Smooth muscle cell (in vitro differentiated cells): ENCODE measurements around the gene GAD1. TPM values are rescaled to one million over a fixed set of nuclear protein-coding genes. Genes with fewer than 3 reads are reported as not detected.
A peak's percentile ranks its signal among the peaks of the same experiment; 100 is the strongest.

Experiments
- DNase-seq: peaks from one replicate; lab custom pipeline; 2025; ENCODE audit not compliant: unreplicated experiment; lab: John Stamatoyannopoulos, UW
- H2AFZ ChIP-seq: fragments of 200-600 bp; sonication (generic); 2 replicates; pipeline ENCODE4 v1.6.0; 2016; ENCODE audit warnings: antibody characterized with exemption, low read depth, mild to moderate bottlenecking
- H3F3A ChIP-seq: fragments of 200-600 bp; sonication (generic); 2 replicates; pipeline ENCODE4 v1.6.0; 2017; ENCODE audit warnings: antibody characterized with exemption, low read depth
- H3K27ac ChIP-seq: fragments of 200-600 bp; sonication (generic); 2 replicates; pipeline ENCODE4 v1.5.1; 2016; ENCODE audit warnings: low read depth, mild to moderate bottlenecking
- H3K27me3 ChIP-seq: fragments of 200-600 bp; sonication (generic); 2 replicates; pipeline ENCODE4 v1.6.1; 2016; ENCODE audit warnings: low read depth, mild to moderate bottlenecking
- H3K36me3 ChIP-seq: fragments of 200-600 bp; sonication (generic); 2 replicates; pipeline ENCODE4 v1.5.1; 2016; ENCODE audit warnings: low read depth
- H3K4me1 ChIP-seq: fragments of 200-600 bp; sonication (generic); 2 replicates; pipeline ENCODE4 v1.5.1; 2016; ENCODE audit warnings: low read depth
- H3K4me2 ChIP-seq: fragments of 200-600 bp; sonication (generic); 2 replicates; pipeline ENCODE4 v1.6.0; 2016; ENCODE audit warnings: mild to moderate bottlenecking
- H3K4me3 ChIP-seq: fragments of 200-600 bp; sonication (generic); 2 replicates; pipeline ENCODE4 v1.5.1; 2016; ENCODE audit warnings: mild to moderate bottlenecking
- H3K79me2 ChIP-seq: fragments of 200-600 bp; sonication (generic); 2 replicates; pipeline ENCODE4 v1.6.0; 2016; ENCODE audit warnings: low read depth, mild to moderate bottlenecking
- H3K9ac ChIP-seq: fragments of 200-600 bp; sonication (generic); 2 replicates; pipeline ENCODE4 v1.6.0; 2016; ENCODE audit warnings: low read depth
- H3K9me3 ChIP-seq: fragments of 200-600 bp; sonication (generic); replicated peaks from 2 replicates; pipeline ENCODE4 v1.5.1; 2016; ENCODE audit warnings: low read depth
- H4K20me1 ChIP-seq: fragments of 200-600 bp; sonication (generic); 2 replicates; pipeline ENCODE4 v1.6.0; 2016; ENCODE audit warnings: low read depth
- WGBS: methylation state at CpG from one replicate; pipeline ENCODE4 v1.1.7; 2016; ENCODE audit warnings: low lambda C conversion rate; 5-methylcytosine and 5-hydroxymethylcytosine counted together
- polyA plus RNA-seq: library from polyadenylated mRNA; unstranded; fragments of >200 nt; fragmentation: Nextera tagmentation; extraction: Ambion mirVana; gene quantifications from 2 replicates; pipeline ENCODE4 v1.2.1, GENCODE V29; 2016
- total RNA-seq: library from RNA; depleted of rRNA; stranded (reverse); fragments of >200 nt; gene quantifications from 2 replicates; pipeline ENCODE4 v1.2.3, GENCODE V29; 2014
- TF ChIP-seq, protein P1 (sequence below): fragments of 200-600 bp; sonication (generic); IDR thresholded peaks from 2 replicates; pipeline ENCODE4 v1.5.1; 2017; ENCODE audit warnings: borderline replicate concordance, mild to moderate bottlenecking, antibody characterized with exemption; ENCODE audit not compliant: insufficient read depth, poor library complexity, severe bottlenecking

GAD1 gene
- total and polyA plus RNA-seq, 2 experiments from 2014 or later, result 0.11 to 1.0 TPM

DNA sequence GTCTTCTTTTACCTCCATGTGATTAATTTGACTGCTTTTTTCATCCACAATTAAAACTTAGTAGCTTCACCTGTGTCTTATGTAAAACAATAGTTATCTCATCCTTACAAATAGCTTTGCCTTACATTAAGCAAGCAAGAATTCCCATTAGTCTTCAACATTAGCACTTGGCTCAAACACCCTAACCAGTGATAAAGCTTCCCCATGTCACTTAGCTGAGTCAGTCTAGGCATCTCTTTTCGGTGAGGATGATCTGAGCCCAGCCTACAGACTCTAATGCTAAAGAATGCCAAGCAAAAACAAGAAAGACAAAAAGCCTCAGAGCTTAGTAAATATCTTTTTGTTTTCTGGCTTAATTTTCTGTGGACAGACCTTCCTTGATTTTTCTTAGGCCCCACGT, 26.1 kb downstream of the GAD1 start:
- H4K20me1 ChIP-seq, result no peaks in the 10 kb centered on the region
- H3F3A ChIP-seq, result peaks cover 9% of the 10 kb centered on the region
- no peaks in the 10 kb centered on the region for H3K36me3 ChIP-seq
- no peak overlapping the region for H3K9ac ChIP-seq
- H3K4me1 ChIP-seq, result peaks cover 11% of the 10 kb centered on the region
- TF ChIP-seq, protein P1, sequence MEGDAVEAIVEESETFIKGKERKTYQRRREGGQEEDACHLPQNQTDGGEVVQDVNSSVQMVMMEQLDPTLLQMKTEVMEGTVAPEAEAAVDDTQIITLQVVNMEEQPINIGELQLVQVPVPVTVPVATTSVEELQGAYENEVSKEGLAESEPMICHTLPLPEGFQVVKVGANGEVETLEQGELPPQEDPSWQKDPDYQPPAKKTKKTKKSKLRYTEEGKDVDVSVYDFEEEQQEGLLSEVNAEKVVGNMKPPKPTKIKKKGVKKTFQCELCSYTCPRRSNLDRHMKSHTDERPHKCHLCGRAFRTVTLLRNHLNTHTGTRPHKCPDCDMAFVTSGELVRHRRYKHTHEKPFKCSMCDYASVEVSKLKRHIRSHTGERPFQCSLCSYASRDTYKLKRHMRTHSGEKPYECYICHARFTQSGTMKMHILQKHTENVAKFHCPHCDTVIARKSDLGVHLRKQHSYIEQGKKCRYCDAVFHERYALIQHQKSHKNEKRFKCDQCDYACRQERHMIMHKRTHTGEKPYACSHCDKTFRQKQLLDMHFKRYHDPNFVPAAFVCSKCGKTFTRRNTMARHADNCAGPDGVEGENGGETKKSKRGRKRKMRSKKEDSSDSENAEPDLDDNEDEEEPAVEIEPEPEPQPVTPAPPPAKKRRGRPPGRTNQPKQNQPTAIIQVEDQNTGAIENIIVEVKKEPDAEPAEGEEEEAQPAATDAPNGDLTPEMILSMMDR, result no peak
- H3K27me3 ChIP-seq, result no peaks in the 10 kb centered on the region
- no peaks in the 10 kb centered on the region for H3K79me2 ChIP-seq
- DNase-seq, result no peak
- WGBS, result 16% methylated on average over 2 of the region's 2 CpGs
- H3K4me3 ChIP-seq, result no peak overlapping the region
- H3K4me2 ChIP-seq, result peak overlapping the region; percentile 78
- no peaks in the 10 kb centered on the region for H3K9me3 ChIP-seq
- H3K27ac ChIP-seq, result peak overlapping the region; percentile 80
- no peak overlapping the region for H2AFZ ChIP-seq

DNA sequence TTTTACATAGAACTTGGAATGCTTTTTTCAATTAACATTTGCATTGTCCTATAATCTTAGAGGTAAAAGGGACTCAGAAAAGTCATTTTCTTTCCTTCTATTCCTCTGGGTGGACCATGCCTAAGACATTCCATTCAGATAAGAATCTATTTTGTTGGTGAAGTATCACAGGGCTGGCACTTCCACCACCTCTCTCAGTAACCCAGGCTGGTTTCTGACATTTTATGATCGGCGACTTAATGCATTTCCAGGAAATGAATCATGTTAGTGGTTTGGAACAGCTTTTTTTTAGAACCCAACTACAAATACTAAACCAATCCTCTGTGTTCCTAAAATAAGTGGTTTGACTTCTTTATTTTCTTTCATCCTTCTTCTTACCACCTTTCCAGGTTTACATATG, 27.0 kb downstream of the GAD1 start:
- Histone ChIP-seq H3K79me2 (no peaks in the 10 kb centered on the region), H3K27me3 (no peaks in the 10 kb centered on the region), H3K9ac (no peak overlapping the region), H2AFZ (no peak overlapping the region), H3K4me2 (peak overlapping the region; percentile 78), H3K4me3 (no peak overlapping the region), H3F3A (peaks cover 9% of the 10 kb centered on the region), H3K36me3 (no peaks in the 10 kb centered on the region), H3K4me1 (peaks cover 11% of the 10 kb centered on the region), H3K9me3 (no peaks in the 10 kb centered on the region), H3K27ac (peak overlapping the region; percentile 80), H4K20me1 (no peaks in the 10 kb centered on the region)
- TF ChIP-seq, protein P1, result no peak
- no peak for DNase-seq
- 2% methylated on average over 2 of the region's 2 CpGs for WGBS

DNA sequence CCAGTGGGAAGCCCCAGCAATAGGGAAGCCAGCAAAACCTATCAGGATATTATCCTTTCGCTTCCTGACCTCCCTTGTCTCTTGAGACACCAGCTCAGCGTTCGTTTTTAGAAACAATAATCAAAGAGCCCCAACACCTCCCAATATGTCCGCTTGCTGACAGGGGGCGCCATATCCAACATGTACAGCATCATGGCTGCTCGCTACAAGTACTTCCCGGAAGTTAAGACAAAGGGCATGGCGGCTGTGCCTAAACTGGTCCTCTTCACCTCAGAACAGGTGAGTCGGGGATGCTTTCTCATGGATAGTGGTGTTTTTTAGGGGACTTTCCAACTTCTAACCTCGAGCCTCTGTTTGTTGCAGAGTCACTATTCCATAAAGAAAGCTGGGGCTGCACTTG, 28.7 kb downstream of the GAD1 start:
- no peaks in the 10 kb centered on the region for H4K20me1 ChIP-seq
- peaks cover 9% of the 10 kb centered on the region for H3F3A ChIP-seq
- H3K4me3 ChIP-seq, result no peak overlapping the region
- no peak overlapping the region for H3K4me2 ChIP-seq
- WGBS, result 89% methylated on average over 10 of the region's 10 CpGs
- H3K27ac ChIP-seq, result no peak overlapping the region
- no peak for DNase-seq
- no peaks in the 10 kb centered on the region for H3K27me3 ChIP-seq
- no peak overlapping the region for H2AFZ ChIP-seq
- TF ChIP-seq, protein P1, result peak; percentile 8
- no peak overlapping the region for H3K9ac ChIP-seq
- H3K36me3 ChIP-seq, result no peaks in the 10 kb centered on the region
- no peaks in the 10 kb centered on the region for H3K9me3 ChIP-seq
- no peaks in the 10 kb centered on the region for H3K79me2 ChIP-seq
- peaks cover 11% of the 10 kb centered on the region for H3K4me1 ChIP-seq

DNA sequence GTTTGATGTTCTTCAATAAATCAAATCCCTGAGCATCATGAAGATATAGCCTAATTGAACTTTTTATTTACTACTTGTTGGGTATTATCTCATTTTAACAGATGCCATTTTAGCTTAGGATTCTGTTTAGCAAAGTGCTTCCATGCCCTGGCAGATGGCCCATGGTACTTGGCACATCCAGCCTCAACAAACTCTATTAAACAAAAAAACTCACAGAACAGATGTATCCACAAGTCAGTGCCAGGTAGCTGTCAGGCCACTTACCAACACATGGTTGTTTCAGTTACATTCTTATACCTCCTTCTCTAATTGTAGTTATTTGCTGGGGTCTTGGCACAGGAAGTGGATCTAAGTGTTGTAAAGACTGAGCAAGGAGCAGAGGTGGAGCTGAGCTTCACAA, 29.6 kb downstream of the GAD1 start:
- Histone ChIP-seq H3K9me3 (no peaks in the 10 kb centered on the region), H3K27ac (no peak overlapping the region), H3K36me3 (no peaks in the 10 kb centered on the region), H2AFZ (no peak overlapping the region), H3K4me3 (no peak overlapping the region), H3K27me3 (no peaks in the 10 kb centered on the region), H3F3A (peaks cover 9% of the 10 kb centered on the region), H4K20me1 (no peaks in the 10 kb centered on the region), H3K4me1 (peaks cover 11% of the 10 kb centered on the region), H3K4me2 (no peak overlapping the region), H3K79me2 (no peaks in the 10 kb centered on the region), H3K9ac (no peak overlapping the region)
- no peak for DNase-seq
- TF ChIP-seq, protein P1, result no peak
